HL-60 (cell line): ENCODE data around the gene CDH7.

Experiments used
- DNase-seq, 2 experiments: peaks; one replicate each; pipeline ENCODE4 v3.0.0-alpha.2; 2010 to 2020; ENCODE audit warnings: low read depth in 1 of 2, low spot score in 1 of 2
- H3K27ac ChIP-seq: fragments of 250-450 bp; sonication (Bioruptor Pico); replicated peaks from 2 replicates; pipeline ENCODE4 v1.5.1; 2020; ENCODE audit warnings: mild to moderate bottlenecking, moderate library complexity
- H3K27me3 ChIP-seq: fragments of 250-450 bp; sonication (Bioruptor Pico); 2 replicates; pipeline ENCODE4 v1.5.1; 2021; ENCODE audit warnings: mild to moderate bottlenecking, moderate library complexity; ENCODE audit not compliant: insufficient read depth, poor library complexity, severe bottlenecking
- H3K4me3 ChIP-seq: replicated peaks from 2 replicates; pipeline ENCODE4 v1.5.1; 2011; ENCODE audit warnings: mild to moderate bottlenecking, control low read depth, low read length; ENCODE audit not compliant: insufficient read depth
- CTCF ChIP-seq: IDR thresholded peaks from one replicate; pipeline ENCODE4 v1.5.1; 2011; ENCODE audit warnings: low read length, control low read depth, inconsistent platforms; ENCODE audit not compliant: insufficient read depth
- GABPA ChIP-seq: IDR thresholded peaks from 2 replicates; pipeline ENCODE4 v1.6.1; 2012; ENCODE audit warnings: low read depth
- POLR2AphosphoS5 ChIP-seq: IDR thresholded peaks from 2 replicates; pipeline ENCODE4 v1.6.1; 2012; ENCODE audit warnings: low read depth
- REST ChIP-seq: IDR thresholded peaks from 2 replicates; pipeline ENCODE4 v1.6.1; 2012; ENCODE audit warnings: low read depth; ENCODE audit not compliant: insufficient replicate concordance
- SPI1 ChIP-seq: IDR thresholded peaks from 2 replicates; pipeline ENCODE4 v1.6.1; 2012; ENCODE audit warnings: low read depth, mild to moderate bottlenecking, borderline replicate concordance

CDH7 gene

GRCh38 chr18:65755616-65756015 lies 4.8 kb downstream of the CDH7 start:
- no peak overlapping the region for H3K27ac ChIP-seq
- no peak for DNase-seq
- TF ChIP-seq CTCF (no peak), GABPA (no peak), POLR2AphosphoS5 (no peak), REST (no peak), SPI1 (no peak)
- no peak overlapping the region for H3K4me3 ChIP-seq
- H3K27me3 ChIP-seq: peaks cover 30% of the 10 kb centered on the region

GRCh38 chr18:65760457-65760856 lies 9.6 kb downstream of the CDH7 start:
- DNase-seq: no peak
- no peak overlapping the region for H3K4me3 ChIP-seq
- H3K27me3 ChIP-seq: peaks cover under 1% of the 10 kb centered on the region
- TF ChIP-seq REST (no peak), SPI1 (no peak), POLR2AphosphoS5 (no peak)
- no peak overlapping the region for H3K27ac ChIP-seq

- Histone ChIP-seq H3K27ac (no peak overlapping the region), H3K27me3 (no peaks in the 10 kb centered on the region), H3K4me3 (no peak overlapping the region)
- TF ChIP-seq GABPA (no peak), REST (no peak), CTCF (no peak), POLR2AphosphoS5 (no peak), SPI1 (no peak)
- DNase-seq: no peak
These were observed 11.0 kb downstream of the CDH7 start for GRCh38 chr18:65761636-65762295.
